Esophagus squamous epithelium (tissue), 5 donors: ENCODE measurements around the gene SGPP1. TPM values are rescaled to one million over a fixed set of nuclear protein-coding genes. Genes with fewer than 3 reads are reported as not detected.

ENCODE experiments used
- DNase-seq: peaks from one replicate; lab custom pipeline; 2025; lab: John Stamatoyannopoulos, UW
- H3K27ac ChIP-seq, 4 donors: fragments of 200-600 bp; sonication (generic); one replicate each; pipeline ENCODE4 v1.5.1; 2016 to 2019; ENCODE audit warnings: mild to moderate bottlenecking in 1 of 4
- H3K27me3 ChIP-seq, 4 donors: fragments of 200-600 bp; sonication (generic); 1 replicate in 3 of 4; 2 replicates in 1 of 4; pipeline versions ENCODE4 v1.5.1 to v1.6.0; 2017 to 2021; ENCODE audit warnings: antibody characterized with exemption in 1 of 4
- H3K36me3 ChIP-seq, 3 donors: fragments of 200-600 bp; sonication (generic); one replicate each; pipeline ENCODE4 v1.5.1; 2016 to 2019
- H3K4me1 ChIP-seq, 3 donors: fragments of 200-600 bp; sonication (generic); one replicate each; pipeline ENCODE4 v1.5.1; 2017 to 2019
- H3K4me3 ChIP-seq, 4 donors: fragments of 200-600 bp; sonication (generic); 1 replicate in 3 of 4; 2 replicates in 1 of 4; pipeline ENCODE4 v1.5.1; 2016 to 2019; ENCODE audit warnings: mild to moderate bottlenecking in 2 of 4, moderate library complexity in 1 of 4
- H3K9me3 ChIP-seq, 3 donors: fragments of 200-600 bp; sonication (generic); one replicate each; pipeline ENCODE4 v1.5.1; 2016 to 2019
- POLR2A ChIP-seq, 4 donors: fragments of 450-650 bp; IDR thresholded peaks; one replicate each; pipeline ENCODE4 v1.6.1; 2017; ENCODE audit warnings: antibody characterized with exemption in 4 of 4, mild to moderate bottlenecking in 4 of 4, moderate library complexity in 3 of 4
- WGBS, 2 donors: methylation state at CpG; one replicate each; pipeline ENCODE4 v1.1.5; 2018; 5-methylcytosine and 5-hydroxymethylcytosine counted together
- intact Hi-C: fragments of 100-400 bp; cut with DNase I; formaldehyde crosslinking; loops from one replicate; pipeline ENCODE4 v1.15.0; 2022
- total RNA-seq, 4 donors: library from RNA; depleted of rRNA; stranded (reverse); fragments of >200 nt; gene quantifications; one replicate each; pipeline ENCODE4 v1.1.0, GENCODE V29; 2016
- TF ChIP-seq, protein P1 (sequence below), 6 experiments: fragments of 450-650 bp in 4 of 6; fragments of 200-600 bp in 2 of 6; sonication (generic) in 2 of 6; IDR thresholded peaks; one replicate each; pipeline ENCODE4 v1.5.1; 2016 to 2019; ENCODE audit warnings: antibody characterized with exemption in 6 of 6, mild to moderate bottlenecking in 4 of 6, moderate library complexity in 4 of 6
- donor health status: DM: yes; HTN: yes; CAD: no.

The SGPP1 gene, protein sequence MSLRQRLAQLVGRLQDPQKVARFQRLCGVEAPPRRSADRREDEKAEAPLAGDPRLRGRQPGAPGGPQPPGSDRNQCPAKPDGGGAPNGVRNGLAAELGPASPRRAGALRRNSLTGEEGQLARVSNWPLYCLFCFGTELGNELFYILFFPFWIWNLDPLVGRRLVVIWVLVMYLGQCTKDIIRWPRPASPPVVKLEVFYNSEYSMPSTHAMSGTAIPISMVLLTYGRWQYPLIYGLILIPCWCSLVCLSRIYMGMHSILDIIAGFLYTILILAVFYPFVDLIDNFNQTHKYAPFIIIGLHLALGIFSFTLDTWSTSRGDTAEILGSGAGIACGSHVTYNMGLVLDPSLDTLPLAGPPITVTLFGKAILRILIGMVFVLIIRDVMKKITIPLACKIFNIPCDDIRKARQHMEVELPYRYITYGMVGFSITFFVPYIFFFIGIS
- 10 to 100 TPM in 3 of 4 donors, 1 to 10 TPM in 1; 5.8 to 15.7 (median 14.6) TPM for total RNA-seq

GRCh38 chr14:63727736-63728728 lies at the start of gene SGPP1:
TSS of gene SGPP1 (minus strand) at chr14:63728065. CDS start at chr14:63727944, 121 bp downstream.
- TF ChIP-seq, protein P1, sequence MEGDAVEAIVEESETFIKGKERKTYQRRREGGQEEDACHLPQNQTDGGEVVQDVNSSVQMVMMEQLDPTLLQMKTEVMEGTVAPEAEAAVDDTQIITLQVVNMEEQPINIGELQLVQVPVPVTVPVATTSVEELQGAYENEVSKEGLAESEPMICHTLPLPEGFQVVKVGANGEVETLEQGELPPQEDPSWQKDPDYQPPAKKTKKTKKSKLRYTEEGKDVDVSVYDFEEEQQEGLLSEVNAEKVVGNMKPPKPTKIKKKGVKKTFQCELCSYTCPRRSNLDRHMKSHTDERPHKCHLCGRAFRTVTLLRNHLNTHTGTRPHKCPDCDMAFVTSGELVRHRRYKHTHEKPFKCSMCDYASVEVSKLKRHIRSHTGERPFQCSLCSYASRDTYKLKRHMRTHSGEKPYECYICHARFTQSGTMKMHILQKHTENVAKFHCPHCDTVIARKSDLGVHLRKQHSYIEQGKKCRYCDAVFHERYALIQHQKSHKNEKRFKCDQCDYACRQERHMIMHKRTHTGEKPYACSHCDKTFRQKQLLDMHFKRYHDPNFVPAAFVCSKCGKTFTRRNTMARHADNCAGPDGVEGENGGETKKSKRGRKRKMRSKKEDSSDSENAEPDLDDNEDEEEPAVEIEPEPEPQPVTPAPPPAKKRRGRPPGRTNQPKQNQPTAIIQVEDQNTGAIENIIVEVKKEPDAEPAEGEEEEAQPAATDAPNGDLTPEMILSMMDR (IDR thresholded peaks at IDR 0.05), result peak in 5 of 6 experiments; percentile 7 to 39 (median 15)
- peak in 2 of 4 donors; percentile 67 to 76 for TF ChIP-seq POLR2A (IDR thresholded peaks at IDR 0.05)
- Histone ChIP-seq H3K27me3 (no peaks in the 10 kb centered on the region), H3K9me3 (no peaks in the 10 kb centered on the region), H3K36me3 (no peaks in the 10 kb centered on the region), H3K4me1 (peaks cover 0 to 38% (median 21%) of the 10 kb centered on the region in 3 donors), H3K27ac (peak within 1 kb of the TSS; percentile 88 to 94 (median 90)), H3K4me3 (peak within 1 kb of the TSS; percentile 94 to 99 (median 96))
- intact Hi-C loops, result no loop called here
- peak; percentile 19 for DNase-seq
- WGBS, 2 donors, result 9 to 11% methylated on average over 6 to 8 of the region's 88 CpGs

DNA sequence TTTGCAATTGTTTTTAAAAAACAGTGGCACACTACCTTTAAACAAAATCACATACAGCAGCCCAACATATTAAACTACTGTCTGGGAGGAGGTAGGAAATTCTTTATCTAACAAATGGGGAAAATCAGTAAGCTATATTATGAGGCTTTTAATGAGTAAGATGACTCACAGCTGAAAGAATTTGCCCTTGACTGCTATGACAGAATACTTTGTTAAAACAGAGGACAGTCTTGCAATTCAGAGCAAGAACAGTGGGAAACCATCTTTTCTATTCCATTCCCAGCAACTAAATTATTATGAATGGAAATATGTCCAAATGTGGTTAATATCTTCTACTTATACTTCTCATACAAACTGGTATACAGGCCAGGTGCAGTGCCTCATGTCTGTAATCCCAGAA lies 49.2 kb upstream of the SGPP1 start:
- Histone ChIP-seq H3K4me1 (peaks cover 0 to 11% (median 3%) of the 10 kb centered on the region in 3 donors), H3K27ac (no peak overlapping the region), H3K9me3 (no peaks in the 10 kb centered on the region), H3K36me3 (no peaks in the 10 kb centered on the region), H3K4me3 (no peak overlapping the region), H3K27me3 (no peaks in the 10 kb centered on the region)
- no peak for DNase-seq
- TF ChIP-seq, protein P1 (IDR thresholded peaks at IDR 0.05), result no peak
- no peak for TF ChIP-seq POLR2A (IDR thresholded peaks at IDR 0.05)
- intact Hi-C loops, result no loop called here

- Histone ChIP-seq H3K9me3 (no peaks in the 10 kb centered on the region), H3K36me3 (no peaks in the 10 kb centered on the region), H3K27me3 (no peaks in the 10 kb centered on the region), H3K4me3 (no peak overlapping the region), H3K4me1 (peaks cover 0 to 17% (median 3%) of the 10 kb centered on the region in 3 donors), H3K27ac (no peak overlapping the region)
- WGBS, 2 donors, result 26 to 36% methylated on average over 4 of the region's 4 CpGs
- intact Hi-C loops, result no loop called here
- no peak for DNase-seq
- TF ChIP-seq POLR2A (IDR thresholded peaks at IDR 0.05), result no peak
- TF ChIP-seq, protein P1 (IDR thresholded peaks at IDR 0.05), result no peak
Observed at GRCh38 chr14:63773504-63773903, 45.6 kb upstream of the SGPP1 start.

GRCh38 chr14:63770187-63770807 lies 42.4 kb upstream of the SGPP1 start:
- TF ChIP-seq, protein P1 (IDR thresholded peaks at IDR 0.05), result peak in 5 of 6 experiments; percentile 44 to 65 (median 54)
- TF ChIP-seq POLR2A (IDR thresholded peaks at IDR 0.05), result no peak
- Histone ChIP-seq H3K4me1 (peaks cover 0 to 17% (median 3%) of the 10 kb centered on the region in 3 donors), H3K27ac (no peak overlapping the region), H3K36me3 (no peaks in the 10 kb centered on the region), H3K27me3 (no peaks in the 10 kb centered on the region), H3K4me3 (no peak overlapping the region), H3K9me3 (no peaks in the 10 kb centered on the region)
- intact Hi-C loops, result no loop called here
- DNase-seq, result no peak
- WGBS, 2 donors, result 50 to 56% methylated on average over 3 of the region's 3 CpGs
